ENCODE data around the gene FAM169A.

DNA sequence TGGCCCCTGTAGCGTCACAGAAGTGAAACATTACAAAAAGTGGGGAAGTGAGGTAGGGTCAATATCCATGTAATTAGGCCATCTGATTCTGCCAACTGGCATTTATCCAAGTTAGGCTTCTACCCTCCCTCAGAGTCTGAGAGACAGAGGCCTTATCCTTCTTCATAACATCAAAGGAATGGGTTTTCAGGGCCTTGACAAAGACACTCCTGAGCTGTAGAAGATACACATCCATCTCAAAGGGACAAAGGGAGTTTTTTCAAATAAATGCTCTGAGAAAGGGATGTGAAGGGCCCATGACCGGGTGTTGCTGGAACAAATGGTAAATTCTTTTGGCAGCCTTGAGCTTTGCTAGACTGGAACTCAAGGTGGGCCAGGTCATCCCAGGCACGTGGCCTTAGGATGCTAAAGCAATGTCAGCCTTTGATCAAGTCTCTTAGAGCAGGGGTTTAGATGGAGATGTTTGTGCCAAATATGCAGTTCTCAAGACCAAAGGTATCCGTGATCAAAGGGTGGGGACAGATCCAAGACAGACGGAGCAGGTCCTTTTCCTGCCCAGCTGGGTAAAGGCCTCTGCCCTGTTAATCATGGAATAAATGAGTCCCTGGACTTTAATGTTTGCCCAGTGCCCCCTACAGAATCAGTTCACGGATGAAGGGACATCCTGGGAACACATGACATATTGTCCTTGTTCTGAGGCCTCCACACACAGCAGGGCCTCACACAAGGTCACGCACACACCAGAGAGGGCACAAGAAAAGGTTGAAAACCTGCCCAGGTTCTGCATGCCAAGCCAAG is 10.0 kb upstream of the FAM169A start:
- TF ChIP-seq BHLHE40 (IDR thresholded peaks at IDR 0.05; ENCODE audit: borderline replicate concordance) (no peak), NFRKB (IDR thresholded peaks at IDR 0.05) (no peak), SP1 (IDR thresholded peaks at IDR 0.05) (no peak), LEF1 (IDR thresholded peaks at IDR 0.05; ENCODE audit: borderline replicate concordance) (no peak), CTBP1 (IDR thresholded peaks at IDR 0.05; ENCODE audit: borderline replicate concordance) (no peak), SUZ12 (IDR thresholded peaks at IDR 0.05) (no peak), TARDBP (IDR thresholded peaks at IDR 0.05) (no peak), HDGF (IDR thresholded peaks at IDR 0.05; ENCODE audit: borderline replicate concordance) (no peak)

Measured in HEK293T (cell line).